GM18505 (cell line): ENCODE measurements around the gene WWOX.

Experiments
- ATAC-seq: cut with Tn5 transposase; IDR thresholded peaks from one replicate; pipeline ENCODE4 v1.9.1; 2021; ENCODE audit not compliant: unreplicated experiment
- POLR2A ChIP-seq: IDR thresholded peaks from 4 replicates; pipeline ENCODE4 v1.6.1; 2011; ENCODE audit warnings: borderline replicate concordance; ENCODE audit not compliant: insufficient read depth, insufficient read length; ENCODE audit errors: extremely low read depth

Gene WWOX

DNA sequence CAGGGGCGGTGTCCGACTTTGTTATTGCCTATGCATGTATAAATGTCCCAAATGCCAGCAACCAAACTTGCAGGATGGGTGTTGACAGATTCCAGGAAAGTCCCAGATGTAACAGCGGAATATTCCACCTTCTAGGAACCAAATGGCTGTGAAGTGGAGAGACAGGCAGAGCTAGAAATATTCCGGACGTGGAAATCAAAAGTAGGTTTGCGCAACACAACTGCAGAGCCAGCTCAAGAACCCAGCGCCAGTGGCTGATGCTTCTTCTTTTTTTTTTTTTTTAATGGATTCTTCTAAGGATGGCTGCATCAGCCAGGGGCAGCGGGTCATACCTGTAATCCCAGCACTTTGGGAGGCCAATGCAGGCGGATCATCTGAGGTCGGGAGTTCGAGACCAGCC is 899.4 kb downstream of the WWOX start:
- TF ChIP-seq POLR2A: no peak

DNA sequence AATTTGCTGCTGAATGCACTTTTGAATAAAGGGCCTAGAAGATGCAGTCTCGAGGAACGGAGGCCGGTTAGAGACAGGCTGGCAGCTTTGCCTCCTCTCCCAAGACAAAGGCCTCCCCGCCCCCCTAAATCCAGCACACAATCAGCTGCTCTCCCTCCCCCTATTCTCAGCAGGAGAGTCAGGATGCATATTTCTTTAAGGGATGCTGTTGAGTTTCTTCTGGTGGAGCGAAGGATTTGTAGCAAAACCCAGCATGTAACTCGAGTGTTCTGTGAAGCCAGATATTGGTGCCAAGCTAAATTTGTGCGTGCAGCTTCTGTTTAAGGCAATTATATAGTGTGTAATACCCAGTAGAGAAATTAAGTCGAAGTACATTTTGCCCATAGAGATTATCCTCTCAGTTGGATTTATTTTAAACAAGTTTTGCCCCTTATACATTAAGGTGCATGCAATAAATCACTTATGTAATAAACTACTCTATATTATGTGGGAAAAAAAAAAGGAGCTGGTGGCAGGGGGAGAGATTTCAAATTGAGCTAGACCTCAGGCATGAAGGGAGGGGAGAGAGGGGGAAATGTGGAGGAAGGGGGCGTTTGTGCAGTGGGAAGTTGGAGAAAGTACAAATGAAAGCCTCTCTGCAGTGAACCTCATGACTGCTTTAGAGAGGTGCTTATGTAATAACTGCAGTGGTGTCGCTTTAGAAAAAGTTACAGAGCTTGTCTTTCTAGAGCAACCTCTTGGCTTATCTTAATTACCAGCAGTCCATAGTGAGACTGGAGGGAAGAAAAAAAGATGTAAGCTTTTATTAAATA is 901.9 kb downstream of the WWOX start:
- TF ChIP-seq POLR2A: no peak
- ATAC-seq: no peak

More for the DNA sequence above, 899.4 kb downstream of the WWOX start:
- no peak for ATAC-seq

DNA sequence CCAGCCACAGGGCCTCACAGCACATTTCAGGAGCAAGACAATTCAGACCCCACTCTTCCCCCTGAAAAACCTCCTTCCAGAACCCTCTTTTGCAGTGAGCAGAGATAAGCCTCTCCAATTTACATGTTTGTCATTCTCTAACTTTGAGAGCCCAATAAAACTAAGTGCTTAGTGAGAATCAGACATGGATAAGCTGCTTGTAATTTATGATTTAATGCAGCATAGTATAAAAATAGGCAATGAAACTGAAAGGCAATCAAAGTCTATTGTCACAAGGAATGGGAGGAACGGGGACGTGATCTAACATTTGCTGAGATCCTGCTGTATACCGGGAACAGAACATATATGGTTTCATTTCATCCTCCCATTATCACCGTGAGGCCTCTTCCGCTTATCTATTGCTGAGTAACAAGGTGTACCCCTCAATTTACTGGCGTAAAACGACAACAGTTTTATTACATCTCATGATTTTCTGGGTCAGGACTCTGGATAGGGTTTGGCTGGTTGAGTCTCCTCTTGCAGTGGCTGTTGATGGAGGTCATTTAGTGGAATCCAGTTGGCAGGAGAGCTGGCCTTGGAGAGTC is 903.7 kb downstream of the WWOX start:
- no peak for TF ChIP-seq POLR2A
- no peak for ATAC-seq

- no peak for ATAC-seq
- TF ChIP-seq POLR2A: no peak
These were observed 904.9 kb downstream of the WWOX start for GRCh38 chr16:79004309-79004708.

GRCh38 chr16:79005096-79005495 is 905.6 kb downstream of the WWOX start:
- no peak for ATAC-seq
- no peak for TF ChIP-seq POLR2A

- ATAC-seq: no peak
- no peak for TF ChIP-seq POLR2A
These were observed 906.8 kb downstream of the WWOX start for GRCh38 chr16:79006206-79006605.

DNA sequence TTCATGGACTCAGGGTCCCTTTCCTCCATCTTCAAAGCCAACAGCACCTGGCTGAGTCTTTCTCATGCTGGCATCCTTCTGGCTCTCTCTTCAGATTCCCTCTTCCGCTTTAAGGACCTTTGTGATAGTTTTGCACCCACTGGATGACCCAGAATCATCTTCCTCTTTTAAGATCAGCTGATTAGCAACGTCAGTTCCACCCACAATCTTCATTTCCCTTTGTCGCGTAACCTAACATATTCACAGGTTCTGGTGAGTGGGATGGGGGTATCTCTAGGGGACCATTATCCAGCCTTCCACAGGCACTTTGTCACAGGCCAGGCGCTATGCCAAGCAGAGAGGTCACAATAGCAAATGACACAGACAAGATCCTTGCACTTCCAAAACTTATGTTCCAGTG is 907.3 kb downstream of the WWOX start:
- no peak for TF ChIP-seq POLR2A
- no peak for ATAC-seq

GRCh38 chr16:79007614-79008013 is 908.2 kb downstream of the WWOX start:
- TF ChIP-seq POLR2A: no peak
- ATAC-seq: no peak

DNA sequence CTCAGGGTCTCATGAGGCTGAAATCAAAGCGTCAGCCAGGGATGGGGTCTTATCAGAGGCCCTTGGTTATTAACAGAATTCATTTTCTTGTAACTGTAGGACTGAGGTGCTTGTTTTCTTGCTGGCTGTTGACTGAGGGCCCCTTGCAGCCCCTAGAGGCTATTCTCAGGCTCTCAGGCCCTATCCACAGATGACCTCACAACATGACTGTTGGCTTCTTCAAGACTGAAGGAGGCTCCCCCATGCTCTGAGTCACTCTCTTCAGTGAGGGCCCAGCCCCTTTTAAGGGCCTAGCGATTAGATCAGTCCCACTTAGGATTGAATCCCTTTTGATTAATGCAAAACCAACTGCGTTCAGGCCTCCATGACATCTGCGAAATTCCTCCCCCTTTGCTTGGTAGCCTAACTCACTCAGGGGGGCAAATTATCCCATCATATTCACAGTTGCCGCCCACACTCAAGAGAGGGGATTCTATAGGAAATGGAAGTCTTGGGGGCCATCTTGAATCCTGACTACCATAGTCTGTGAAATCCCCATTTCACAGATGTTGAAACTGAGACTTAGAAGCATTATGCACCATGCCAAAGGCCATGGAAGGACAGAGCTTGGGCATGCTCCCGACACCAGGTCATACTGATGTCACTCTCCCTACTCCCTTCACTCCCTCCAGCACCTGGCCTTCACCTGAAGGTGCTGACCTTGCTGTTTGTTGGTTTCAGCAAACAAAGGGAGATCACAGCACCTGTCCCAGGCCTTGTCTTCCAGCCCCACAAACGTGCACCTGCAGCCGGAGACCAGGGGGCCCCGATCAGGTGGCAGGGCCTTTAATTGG is 908.8 kb downstream of the WWOX start:
- TF ChIP-seq POLR2A: no peak
- no peak for ATAC-seq

DNA sequence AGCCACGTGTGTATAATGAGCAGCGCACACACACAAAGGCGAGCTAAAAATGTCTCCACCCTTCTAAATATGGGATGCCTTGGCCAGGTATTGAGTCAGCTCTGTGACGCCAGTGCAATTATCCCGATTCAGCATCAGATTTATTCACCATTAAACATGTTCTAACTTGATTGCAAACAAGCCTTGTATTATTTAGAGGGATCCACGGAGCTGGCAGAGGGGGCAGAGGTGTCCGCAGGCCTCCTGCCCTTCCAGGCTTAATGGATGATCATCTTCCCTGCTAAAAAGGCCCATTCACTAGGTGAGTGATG is 909.4 kb downstream of the WWOX start:
- no peak for ATAC-seq
- no peak for TF ChIP-seq POLR2A

GRCh38 chr16:79009896-79010295 is 910.4 kb downstream of the WWOX start:
- no peak for ATAC-seq
- TF ChIP-seq POLR2A: no peak

GRCh38 chr16:79011282-79011681 is 911.8 kb downstream of the WWOX start:
- ATAC-seq: no peak
- no peak for TF ChIP-seq POLR2A

DNA sequence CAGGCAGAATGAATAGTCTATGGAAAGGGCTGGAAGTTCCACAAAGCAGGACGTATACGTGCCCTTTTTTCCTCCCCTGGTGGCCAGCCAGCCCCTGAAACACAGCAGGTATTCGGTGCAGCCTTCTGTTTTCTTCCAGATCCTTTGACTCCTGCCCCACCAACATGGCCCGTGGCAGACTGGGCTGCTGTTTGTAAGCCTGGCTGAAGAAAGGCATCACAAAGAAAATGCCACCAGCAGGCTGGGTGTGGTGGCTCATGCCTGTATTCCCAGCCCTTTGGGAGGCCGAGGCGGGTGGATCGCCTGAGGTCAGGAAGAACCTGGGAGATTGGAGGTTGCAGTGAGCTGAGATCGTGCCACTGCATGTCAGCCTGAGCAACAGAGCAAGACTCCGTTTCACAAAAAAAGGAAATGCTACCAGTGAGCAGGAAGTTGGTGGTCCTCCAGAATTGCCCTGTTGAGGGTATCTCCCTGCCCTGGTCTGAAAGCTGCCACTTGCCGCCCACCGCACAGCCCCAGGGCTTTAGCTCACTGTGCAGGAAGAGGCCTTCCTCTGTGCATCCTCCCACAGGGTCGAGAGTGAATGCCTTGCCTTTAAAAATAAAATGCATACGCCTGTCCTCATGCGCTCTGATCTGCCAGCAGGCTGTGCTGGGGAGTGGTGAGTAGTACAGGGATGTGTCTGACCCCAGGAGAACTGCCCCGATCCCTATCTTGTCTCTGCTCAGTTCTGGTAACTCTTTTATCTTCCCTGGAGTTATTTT is 913.4 kb downstream of the WWOX start:
- peak; percentile 62 for ATAC-seq

More for the DNA sequence above, 913.4 kb downstream of the WWOX start:
- TF ChIP-seq POLR2A: no peak
